Osteocyte (in vitro differentiated cells): ENCODE results near the gene UQCRHL. TPM values are rescaled to one million over a fixed set of nuclear protein-coding genes. Genes with fewer than 3 reads are reported as not detected.
A peak's percentile ranks its signal among the peaks of the same experiment; 100 is the strongest.

ENCODE experiments used
- DNase-seq: peaks from one replicate; pipeline ENCODE4 v3.0.0; 2021; ENCODE audit warnings: mixed read lengths; ENCODE audit not compliant: unreplicated experiment; ENCODE audit errors: extremely low spot score
- H3K27ac Mint-ChIP-seq: one replicate; pipeline ENCODE4 v1.8.0; 2021; ENCODE audit warnings: mild to moderate bottlenecking, mixed read lengths; ENCODE audit not compliant: unreplicated experiment
- H3K27me3 Mint-ChIP-seq: one replicate; pipeline ENCODE4 v1.8.0; 2021; ENCODE audit warnings: mixed read lengths; ENCODE audit not compliant: unreplicated experiment
- H3K36me3 Mint-ChIP-seq: one replicate; pipeline ENCODE4 v1.8.0; 2021; ENCODE audit warnings: mixed read lengths; ENCODE audit not compliant: unreplicated experiment
- H3K4me1 Mint-ChIP-seq: one replicate; pipeline ENCODE4 v1.8.0; 2021; ENCODE audit warnings: mixed read lengths; ENCODE audit not compliant: unreplicated experiment
- H3K4me3 Mint-ChIP-seq: one replicate; pipeline ENCODE4 v1.8.0; 2021; ENCODE audit warnings: mild to moderate bottlenecking, moderate library complexity, mixed read lengths; ENCODE audit not compliant: unreplicated experiment
- H3K9me3 Mint-ChIP-seq: one replicate; pipeline ENCODE4 v1.8.0; 2021; ENCODE audit warnings: mixed read lengths; ENCODE audit not compliant: unreplicated experiment
- total RNA-seq: library from RNA; stranded (reverse); gene quantifications from 2 replicates; pipeline ENCODE4 v1.2.1, GENCODE V29; 2021
- TF ChIP-seq, protein P1 (sequence below): fragments of 200-600 bp; sonication (generic); IDR thresholded peaks from 2 replicates; pipeline ENCODE4 v1.5.0; 2021; ENCODE audit warnings: antibody characterized with exemption, mild to moderate bottlenecking, moderate library complexity

UQCRHL gene
- total RNA-seq, 1 donor from 2014 or later = 1.6 TPM

DNA sequence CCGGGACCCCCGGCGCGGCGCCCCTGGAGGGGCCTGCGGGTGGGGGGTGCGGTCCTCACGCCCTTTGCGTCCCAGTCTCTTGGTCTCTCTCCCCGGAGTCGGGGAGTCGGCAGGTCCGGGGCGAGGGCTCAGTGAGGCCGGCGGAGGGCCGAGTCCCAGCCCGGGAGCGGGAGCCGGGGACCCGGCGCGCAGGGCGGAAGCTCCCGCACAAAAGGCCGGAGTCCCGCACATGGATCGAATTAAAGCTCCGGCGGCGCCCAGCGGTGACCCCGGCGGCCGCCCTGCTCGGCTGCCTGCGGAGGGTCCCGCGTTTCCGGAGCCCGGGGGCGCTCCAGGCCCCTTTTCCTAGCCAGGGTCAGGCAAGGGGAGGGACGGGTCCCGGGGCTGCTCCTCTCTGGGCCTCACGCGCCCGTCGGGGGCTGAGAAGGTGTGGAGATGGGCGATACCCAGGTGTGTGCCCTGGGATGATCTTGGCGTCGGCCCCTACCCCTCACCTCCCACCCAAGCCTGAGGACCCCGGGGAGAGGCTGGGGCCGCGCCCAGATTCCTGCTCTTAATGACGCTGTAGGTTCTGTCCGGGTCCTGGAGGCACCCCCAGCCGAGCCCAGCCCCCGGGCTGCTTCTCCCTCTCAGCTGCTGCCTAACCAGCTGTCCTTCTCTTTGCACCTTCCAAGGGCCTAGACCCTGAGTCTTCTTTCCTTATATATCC, 48.3 kb downstream of the UQCRHL start:
- TF ChIP-seq, protein P1, sequence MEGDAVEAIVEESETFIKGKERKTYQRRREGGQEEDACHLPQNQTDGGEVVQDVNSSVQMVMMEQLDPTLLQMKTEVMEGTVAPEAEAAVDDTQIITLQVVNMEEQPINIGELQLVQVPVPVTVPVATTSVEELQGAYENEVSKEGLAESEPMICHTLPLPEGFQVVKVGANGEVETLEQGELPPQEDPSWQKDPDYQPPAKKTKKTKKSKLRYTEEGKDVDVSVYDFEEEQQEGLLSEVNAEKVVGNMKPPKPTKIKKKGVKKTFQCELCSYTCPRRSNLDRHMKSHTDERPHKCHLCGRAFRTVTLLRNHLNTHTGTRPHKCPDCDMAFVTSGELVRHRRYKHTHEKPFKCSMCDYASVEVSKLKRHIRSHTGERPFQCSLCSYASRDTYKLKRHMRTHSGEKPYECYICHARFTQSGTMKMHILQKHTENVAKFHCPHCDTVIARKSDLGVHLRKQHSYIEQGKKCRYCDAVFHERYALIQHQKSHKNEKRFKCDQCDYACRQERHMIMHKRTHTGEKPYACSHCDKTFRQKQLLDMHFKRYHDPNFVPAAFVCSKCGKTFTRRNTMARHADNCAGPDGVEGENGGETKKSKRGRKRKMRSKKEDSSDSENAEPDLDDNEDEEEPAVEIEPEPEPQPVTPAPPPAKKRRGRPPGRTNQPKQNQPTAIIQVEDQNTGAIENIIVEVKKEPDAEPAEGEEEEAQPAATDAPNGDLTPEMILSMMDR = no peak
- Mint-ChIP-seq H3K36me3 (peaks cover 4% of the 10 kb centered on the region), H3K4me1 (peaks cover 57% of the 10 kb centered on the region), H3K9me3 (no peaks in the 10 kb centered on the region), H3K27ac (peak overlapping the region; percentile 95), H3K27me3 (no peaks in the 10 kb centered on the region), H3K4me3 (peak overlapping the region; percentile 84)
- no peak for DNase-seq

DNA sequence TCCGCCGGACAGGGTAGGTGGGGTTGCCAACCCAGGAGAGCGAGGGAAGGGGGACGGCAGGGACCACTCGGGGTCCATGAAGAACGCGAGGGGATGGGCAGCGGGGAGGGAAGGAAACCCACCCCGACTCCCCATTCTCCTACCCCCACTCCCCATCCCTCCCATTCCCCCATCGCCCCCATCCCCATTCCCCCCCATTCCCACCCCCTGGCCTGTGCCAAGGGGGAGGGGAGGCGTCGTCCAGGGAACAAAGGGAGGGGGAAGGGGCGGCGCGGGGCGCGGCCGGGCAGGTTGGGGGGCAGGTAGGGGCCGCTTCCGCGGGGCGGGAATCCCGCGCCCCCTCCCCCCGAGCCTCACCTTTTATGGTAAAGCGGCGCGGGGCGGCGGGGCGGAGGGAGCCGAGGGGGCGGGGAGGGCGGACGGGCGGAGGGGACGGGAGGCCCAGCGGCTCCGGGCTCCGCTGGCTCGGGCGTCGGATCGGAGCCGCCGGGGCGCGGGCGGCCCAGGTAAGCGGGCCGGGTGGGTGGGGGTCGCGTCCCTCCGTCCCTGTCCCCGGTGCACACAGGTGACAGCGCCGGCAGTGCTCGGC, 49.0 kb downstream of the UQCRHL start, which contains the start of gene FBLIM1:
TSS of gene FBLIM1 (plus strand) at position 453 of the 589 bp plus-strand sequence. CDS start 6,189 bp downstream, outside the sequence.
- no peak for DNase-seq
- TF ChIP-seq, protein P1 = no peak
- Mint-ChIP-seq H3K27me3 (no peaks in the 10 kb centered on the region), H3K27ac (peak within 1 kb of the TSS; percentile 95), H3K4me3 (peak within 1 kb of the TSS; percentile 84), H3K4me1 (peaks cover 53% of the 10 kb centered on the region), H3K9me3 (no peaks in the 10 kb centered on the region), H3K36me3 (peaks cover 3% of the 10 kb centered on the region)

DNA sequence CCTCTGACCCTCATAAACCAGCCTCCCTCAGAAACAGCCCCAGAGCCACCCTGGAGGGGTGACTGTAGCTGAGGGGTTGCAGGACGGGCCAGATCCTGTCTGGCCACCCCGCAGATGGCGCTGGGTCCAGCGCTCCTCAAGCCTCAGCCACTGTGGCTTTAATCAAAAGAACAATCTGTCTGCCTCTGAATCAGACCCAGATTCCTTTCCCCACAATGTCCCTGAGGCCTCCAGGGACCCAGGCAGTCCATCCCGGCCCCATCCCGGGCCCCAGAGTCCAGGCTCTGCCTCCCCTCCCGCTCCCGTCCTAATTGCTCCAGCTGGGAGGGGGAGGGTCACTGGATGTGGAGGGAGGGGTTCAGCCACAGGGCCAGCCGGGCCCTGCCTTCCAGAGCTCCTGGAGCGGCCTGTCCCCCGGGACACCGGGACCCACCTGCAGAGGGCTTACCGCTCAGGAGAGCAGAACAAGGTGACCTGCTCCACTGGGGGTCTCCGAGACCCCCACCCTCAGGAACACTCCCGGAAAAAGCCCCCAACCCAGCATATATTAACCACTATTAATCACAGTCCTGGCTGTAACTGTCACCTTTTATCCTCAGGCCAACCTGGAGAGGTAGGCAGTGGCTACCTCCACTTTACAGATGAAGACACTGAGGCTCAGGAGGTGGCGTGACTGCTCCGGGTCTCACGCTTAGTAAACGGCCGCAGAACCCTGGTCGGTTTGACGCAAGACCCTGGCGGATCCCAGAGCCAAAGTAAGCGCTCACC, 49.7 kb downstream of the UQCRHL start:
- peak overlapping the region; percentile 79 for H3K4me3 Mint-ChIP-seq
- DNase-seq = no peak
- H3K36me3 Mint-ChIP-seq = peaks cover 3% of the 10 kb centered on the region
- no peaks in the 10 kb centered on the region for H3K9me3 Mint-ChIP-seq
- TF ChIP-seq, protein P1 = no peak
- peaks cover 52% of the 10 kb centered on the region for H3K4me1 Mint-ChIP-seq
- H3K27me3 Mint-ChIP-seq = no peaks in the 10 kb centered on the region
- H3K27ac Mint-ChIP-seq = peak overlapping the region; percentile 87

Other genes with a start within 250 kb of the UQCRHL start
- 0.13 and 0.19 TPM in 2 replicates for gene AGMAT, start 222.6 kb downstream of the UQCRHL start, total RNA-seq
- 20.0 and 23.4 TPM in 2 replicates for gene DDI2, start 190.2 kb downstream of the UQCRHL start, total RNA-seq
- 82.0 and 88.1 TPM in 2 replicates for gene PLEKHM2, start 123.3 kb downstream of the UQCRHL start, total RNA-seq
- 1.3 and 2.8 TPM in 2 replicates for gene SLC25A34, start 71.4 kb downstream of the UQCRHL start, total RNA-seq
- gene TMEM82, start 65.2 kb downstream of the UQCRHL start, total RNA-seq = not detected in 2 replicates
- gene FBLIM1, start 48.9 kb downstream of the UQCRHL start, total RNA-seq = 149 and 156 TPM in 2 replicates
- 54.0 and 59.8 TPM in 2 replicates for gene SPEN, start 40.1 kb upstream of the UQCRHL start, total RNA-seq
- 34.7 and 37.2 TPM in 2 replicates for gene ZBTB17, start 168.5 kb upstream of the UQCRHL start, total RNA-seq
- not detected in 2 replicates for gene SRARP, start 196.6 kb upstream of the UQCRHL start, total RNA-seq
- 3.4 and 4.2 TPM in 2 replicates for gene HSPB7, start 210.4 kb upstream of the UQCRHL start, total RNA-seq
- not detected in 2 replicates for gene CLCNKA, start 214.4 kb upstream of the UQCRHL start, total RNA-seq
- 0.34 TPM in 1 of 2 replicates, not detected in the other for gene CLCNKB, start 236.1 kb upstream of the UQCRHL start, total RNA-seq